ENCODE measurements around the gene DNAJA3.

DNAJA3 gene

GRCh38 chr16:4425378-4426020, at the start of gene DNAJA3:
Gene DNAJA3 (plus strand): TSS chr16:4425868. CDS start chr16:4425882, 14 bp downstream.
- DNase-seq: peak; percentile 99

- no peak for DNase-seq
These were observed 49.4 kb upstream of the DNAJA3 start for GRCh38 chr16:4376126-4376892.

GRCh38 chr16:4376893-4377572, 48.6 kb upstream of the DNAJA3 start:
- no peak for DNase-seq

GRCh38 chr16:4377573-4378154, 48.0 kb upstream of the DNAJA3 start:
- DNase-seq: no peak

GRCh38 chr16:4378161-4378666, 47.5 kb upstream of the DNAJA3 start:
- DNase-seq: no peak

GRCh38 chr16:4378999-4379690, 46.5 kb upstream of the DNAJA3 start:
- DNase-seq: no peak

GRCh38 chr16:4380119-4381063, 45.3 kb upstream of the DNAJA3 start:
- DNase-seq: no peak

- DNase-seq: no peak
These were observed 44.4 kb upstream of the DNAJA3 start for GRCh38 chr16:4381072-4381934.

- DNase-seq: no peak
These were observed 43.5 kb upstream of the DNAJA3 start for GRCh38 chr16:4381935-4382794.

- no peak for DNase-seq
These were observed 42.8 kb upstream of the DNAJA3 start for GRCh38 chr16:4382795-4383357.

GRCh38 chr16:4383591-4384444, 41.9 kb upstream of the DNAJA3 start:
- no peak for DNase-seq

- no peak for DNase-seq
These were observed 41.1 kb upstream of the DNAJA3 start for GRCh38 chr16:4384509-4384942.

- DNase-seq: no peak
These were observed 40.4 kb upstream of the DNAJA3 start for GRCh38 chr16:4385066-4385788.

- DNase-seq: no peak
These were observed 39.7 kb upstream of the DNAJA3 start for GRCh38 chr16:4385789-4386450.

- no peak for DNase-seq
These were observed 39.2 kb upstream of the DNAJA3 start for GRCh38 chr16:4386451-4386805.

- DNase-seq: no peak
These were observed 38.6 kb upstream of the DNAJA3 start for GRCh38 chr16:4386951-4387565.
